H1 (cell line): ENCODE data around the gene RNF135.

Source experiments
- ASH2L ChIP-seq: fragments of 200-600, 300-600 bp; sonication (generic); IDR thresholded peaks from one replicate; pipeline ENCODE4 v1.7.1; 2017; ENCODE audit warnings: low read length
- BCL11A ChIP-seq, 2 experiments: IDR thresholded peaks; one replicate each; pipeline ENCODE4 v1.6.1; 2011; ENCODE audit warnings: low read depth in 2 of 2, low read length in 2 of 2, mild to moderate bottlenecking in 2 of 2
- CEBPB ChIP-seq: IDR thresholded peaks from 2 replicates; pipeline ENCODE4 v1.6.1; 2012; ENCODE audit warnings: low read depth, low read length
- CTCF ChIP-seq, 3 experiments: IDR thresholded peaks; 1 replicate in 2 of 3; 2 replicates in 1 of 3; pipeline versions ENCODE4 v1.5.1 to v1.6.1; 2011; ENCODE audit warnings: low read length in 3 of 3, mild to moderate bottlenecking in 3 of 3, inconsistent platforms in 2 of 3, low read depth in 1 of 3, moderate library complexity in 1 of 3; ENCODE audit not compliant: insufficient read depth in 1 of 3; ENCODE audit errors: control extremely low read depth in 1 of 3
- EZH2 ChIP-seq: fragments of 200-600 bp; sonication (generic); IDR thresholded peaks from 2 replicates; pipeline ENCODE4 v1.7.1; 2012; ENCODE audit warnings: low read depth, mild to moderate bottlenecking, moderate library complexity, low read length, inconsistent platforms; ENCODE audit not compliant: severe bottlenecking
- JUN ChIP-seq: IDR thresholded peaks from 2 replicates; pipeline ENCODE4 v1.6.1; 2011; ENCODE audit warnings: low read depth, mild to moderate bottlenecking, improper control_type of control experiment, low read length
- KDM5A ChIP-seq: fragments of 200-600 bp; IDR thresholded peaks from 2 replicates; pipeline ENCODE4 v1.7.1; 2012; ENCODE audit warnings: mild to moderate bottlenecking, low read length, inconsistent platforms, mixed read lengths
- MAX ChIP-seq: IDR thresholded peaks from 2 replicates; pipeline ENCODE4 v1.6.1; 2012; ENCODE audit warnings: inconsistent platforms
- POLR2AphosphoS5 ChIP-seq: IDR thresholded peaks from 2 replicates; pipeline ENCODE4 v1.6.1; 2011; ENCODE audit warnings: low read depth, low read length
- TAF7 ChIP-seq: optimal IDR thresholded peaks from 2 replicates; pipeline ENCODE3; 2011; ENCODE audit warnings: low read depth, mild to moderate bottlenecking, inconsistent platforms, low read length, moderate library complexity, borderline replicate concordance
- TEAD4 ChIP-seq: IDR thresholded peaks from 2 replicates; pipeline ENCODE4 v1.6.1; 2012; ENCODE audit warnings: low read depth, low read length, inconsistent platforms, mixed read lengths
- ZNF274 ChIP-seq: IDR thresholded peaks from 2 replicates; pipeline ENCODE4 v1.7.0; 2012; ENCODE audit warnings: low read length, borderline replicate concordance; ENCODE audit errors: extremely low read depth

DNA sequence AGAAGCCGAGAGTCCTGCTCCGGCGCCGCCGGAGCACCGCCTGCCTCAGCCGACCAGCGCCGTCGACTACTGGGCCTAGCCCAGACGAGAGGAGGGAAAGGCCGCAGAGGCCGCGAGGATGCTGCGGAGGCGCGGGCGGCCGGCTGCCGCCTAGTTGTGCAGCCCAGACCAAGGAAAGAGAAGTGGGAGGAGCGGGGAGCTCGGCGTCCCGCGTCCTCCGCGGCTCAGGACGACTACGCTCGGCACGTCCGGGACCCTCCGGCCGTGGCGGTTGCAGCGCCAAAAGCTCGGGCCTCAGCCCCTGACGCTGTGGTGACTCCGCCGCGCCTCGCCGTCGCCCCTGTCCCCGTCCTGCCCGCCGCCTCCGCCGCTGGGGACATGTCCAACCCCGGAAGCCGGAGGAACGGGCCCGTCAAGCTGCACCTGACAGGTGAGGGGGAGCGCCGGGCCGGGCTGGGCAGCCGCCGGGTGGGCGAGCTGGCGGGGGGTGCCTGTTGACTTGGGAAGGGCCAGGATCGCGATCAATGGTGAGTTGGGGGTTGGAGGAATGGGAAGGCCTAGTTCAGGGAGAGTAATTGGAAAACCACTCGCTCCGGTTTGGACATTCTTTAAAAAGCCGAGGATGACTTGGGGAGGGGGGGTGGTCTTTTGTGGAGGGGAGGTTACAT is 37.7 kb downstream of the RNF135 start:
- TF ChIP-seq JUN (no peak), EZH2 (no peak), CTCF (IDR thresholded peaks at IDR 0.05; ENCODE audit: control extremely low read depth in 1 of 3, insufficient read depth in 1 of 3, low read depth in 1 of 3, low read length in 3 of 3) (no peak), TAF7 (no peak), TEAD4 (no peak), CEBPB (no peak), MAX (peak; percentile 65), BCL11A (IDR thresholded peaks at IDR 0.05; ENCODE audit: low read depth in 2 of 2, low read length in 2 of 2) (no peak), POLR2AphosphoS5 (no peak), KDM5A (no peak), ZNF274 (no peak), ASH2L (peak; percentile 78)
